22Rv1 (cell line): ENCODE measurements around the gene MPDZ.

Experiments used
- H3K27ac ChIP-seq: fragments of 450-650 bp; 2 replicates; pipeline ENCODE4 v1.5.1; 2017
- ZFX ChIP-seq: fragments of 450-650 bp; IDR thresholded peaks from 2 replicates; pipeline ENCODE4 v1.6.1; 2017; ENCODE audit warnings: antibody characterized with exemption, borderline replicate concordance
- TF ChIP-seq, protein P1 (sequence below): fragments of 450-650 bp; IDR thresholded peaks from 2 replicates; pipeline ENCODE4 v1.5.1; 2017; ENCODE audit warnings: mild to moderate bottlenecking

Gene MPDZ

DNA sequence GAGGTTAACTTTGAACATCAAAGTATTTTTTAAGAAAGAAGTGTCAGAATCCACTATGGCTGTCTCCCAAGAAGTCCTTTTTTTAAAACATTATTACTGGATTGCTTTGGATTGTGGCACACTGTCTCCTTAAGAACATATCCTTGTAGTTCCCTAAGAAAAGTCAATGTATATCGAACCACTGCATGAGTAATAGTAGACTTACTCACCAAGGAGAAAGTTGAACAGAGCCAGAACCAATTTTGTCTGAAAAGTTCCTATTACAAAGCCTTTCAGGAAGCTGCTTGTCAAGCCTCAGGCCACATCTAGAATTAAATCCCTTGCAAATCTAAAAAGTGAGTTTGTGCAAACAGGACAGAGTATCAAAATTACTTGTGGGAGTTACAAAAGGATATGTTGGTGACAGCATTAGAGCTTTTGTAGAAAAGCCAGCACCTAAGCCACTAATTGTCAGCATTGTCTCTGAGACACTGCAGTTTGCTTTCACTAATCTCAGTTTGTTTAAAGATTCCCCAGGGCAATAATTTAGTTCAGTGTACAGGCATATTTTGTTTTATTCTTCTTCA, 195.4 kb downstream of the MPDZ start:
- H3K27ac ChIP-seq, result peak overlapping the region; percentile 46; the same call in 1 of the 2 replicates
- no peak for TF ChIP-seq ZFX
- TF ChIP-seq, protein P1, sequence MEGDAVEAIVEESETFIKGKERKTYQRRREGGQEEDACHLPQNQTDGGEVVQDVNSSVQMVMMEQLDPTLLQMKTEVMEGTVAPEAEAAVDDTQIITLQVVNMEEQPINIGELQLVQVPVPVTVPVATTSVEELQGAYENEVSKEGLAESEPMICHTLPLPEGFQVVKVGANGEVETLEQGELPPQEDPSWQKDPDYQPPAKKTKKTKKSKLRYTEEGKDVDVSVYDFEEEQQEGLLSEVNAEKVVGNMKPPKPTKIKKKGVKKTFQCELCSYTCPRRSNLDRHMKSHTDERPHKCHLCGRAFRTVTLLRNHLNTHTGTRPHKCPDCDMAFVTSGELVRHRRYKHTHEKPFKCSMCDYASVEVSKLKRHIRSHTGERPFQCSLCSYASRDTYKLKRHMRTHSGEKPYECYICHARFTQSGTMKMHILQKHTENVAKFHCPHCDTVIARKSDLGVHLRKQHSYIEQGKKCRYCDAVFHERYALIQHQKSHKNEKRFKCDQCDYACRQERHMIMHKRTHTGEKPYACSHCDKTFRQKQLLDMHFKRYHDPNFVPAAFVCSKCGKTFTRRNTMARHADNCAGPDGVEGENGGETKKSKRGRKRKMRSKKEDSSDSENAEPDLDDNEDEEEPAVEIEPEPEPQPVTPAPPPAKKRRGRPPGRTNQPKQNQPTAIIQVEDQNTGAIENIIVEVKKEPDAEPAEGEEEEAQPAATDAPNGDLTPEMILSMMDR, result no peak

DNA sequence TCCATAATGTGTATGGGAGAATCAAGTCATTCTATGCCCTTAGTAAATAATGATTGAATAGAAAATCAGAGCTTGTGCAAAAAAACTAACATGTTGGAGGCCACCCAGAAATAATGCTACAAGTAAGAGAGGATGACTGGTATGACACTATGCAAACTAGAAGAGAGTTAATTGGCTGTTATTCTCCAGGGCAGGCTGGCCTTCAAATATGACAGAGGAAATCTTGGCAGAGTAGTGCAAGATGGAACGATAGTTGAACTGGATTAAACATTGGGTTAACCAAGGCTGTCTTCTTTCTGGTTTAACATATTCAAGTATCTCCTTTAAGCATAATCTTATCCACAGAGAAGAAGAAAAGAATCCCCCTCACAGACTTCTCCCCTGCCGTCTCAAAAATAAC, 196.1 kb downstream of the MPDZ start:
- TF ChIP-seq, protein P1, result no peak
- TF ChIP-seq ZFX, result no peak
- peak overlapping the region; percentile 46 for H3K27ac ChIP-seq

DNA sequence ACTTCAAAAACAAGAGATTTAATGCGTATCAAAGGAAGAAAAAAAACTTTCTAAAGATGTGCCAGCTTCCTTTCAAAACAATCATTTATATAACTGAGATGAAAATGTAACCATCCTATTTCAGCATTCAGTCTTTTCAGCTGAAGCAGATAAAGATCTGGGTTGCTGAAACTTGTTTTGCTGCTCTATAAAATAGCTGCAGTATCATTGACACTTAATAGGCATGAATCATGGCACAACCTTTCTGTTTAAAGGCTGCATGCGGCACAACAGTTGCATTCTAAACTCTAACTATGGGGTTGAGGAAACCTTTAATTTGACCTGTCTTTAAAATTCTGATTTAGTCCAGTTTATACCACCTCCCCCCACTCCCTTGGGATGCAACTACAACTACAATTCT, 196.7 kb downstream of the MPDZ start:
- no peak for TF ChIP-seq ZFX
- TF ChIP-seq, protein P1, result no peak
- H3K27ac ChIP-seq, result peak overlapping the region; percentile 46

DNA sequence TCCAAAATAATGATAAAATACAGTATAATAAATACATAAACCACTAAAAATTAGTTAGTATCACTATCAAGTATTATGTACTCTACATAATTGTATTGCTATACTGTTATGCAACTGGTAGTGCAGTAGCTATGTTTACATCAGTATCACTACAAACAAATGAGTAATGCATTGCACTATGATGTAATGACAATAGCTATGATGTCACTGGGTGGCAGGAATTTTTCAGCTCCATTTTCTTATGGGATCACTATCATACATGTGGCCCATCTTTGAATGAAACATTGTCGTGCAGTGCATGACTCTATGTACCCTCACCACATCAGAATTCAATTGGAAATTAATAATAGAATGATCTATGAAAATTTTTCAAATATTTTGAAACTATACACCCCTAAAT, 201.3 kb downstream of the MPDZ start:
- no peak for TF ChIP-seq ZFX
- TF ChIP-seq, protein P1, result no peak
- H3K27ac ChIP-seq, result no peak overlapping the region

DNA sequence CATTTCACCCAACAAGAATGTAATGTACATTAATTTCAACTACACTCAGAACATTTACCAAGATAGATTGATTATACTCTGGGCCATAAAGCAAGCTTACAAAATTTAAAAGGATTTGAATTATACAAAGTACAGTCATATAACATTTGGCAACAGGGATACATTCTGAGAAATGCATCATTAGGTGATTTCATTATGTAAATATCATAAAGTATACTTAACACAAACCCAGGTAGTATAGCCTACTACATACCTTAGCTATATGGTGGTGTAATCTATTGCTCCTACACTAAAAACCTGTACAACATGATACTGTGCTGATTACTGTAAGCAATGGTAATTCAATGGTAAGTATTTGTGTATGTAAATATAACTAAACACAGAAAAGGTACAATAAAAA, 202.9 kb downstream of the MPDZ start:
- no peak for TF ChIP-seq ZFX
- TF ChIP-seq, protein P1, result no peak
- no peak overlapping the region for H3K27ac ChIP-seq

DNA sequence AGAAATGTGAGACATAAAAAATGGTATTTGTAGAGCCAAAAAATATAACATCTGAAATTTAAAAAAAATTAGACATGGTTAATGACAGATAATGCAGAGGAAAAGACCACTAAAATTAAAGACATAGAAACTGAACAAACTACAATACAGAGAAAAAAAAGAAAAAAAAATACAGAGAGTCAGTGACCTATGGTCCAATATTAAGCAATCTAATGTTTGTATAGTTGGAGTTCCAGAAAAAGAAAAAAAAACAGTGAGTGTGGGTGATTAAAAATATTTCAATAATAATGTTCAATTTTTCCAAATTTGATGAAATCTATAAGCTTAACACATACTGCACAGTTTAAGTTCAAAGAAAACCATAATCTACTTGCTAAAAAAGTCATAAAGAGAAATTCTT, 207.6 kb downstream of the MPDZ start:
- TF ChIP-seq, protein P1, result no peak
- TF ChIP-seq ZFX, result no peak
- no peak overlapping the region for H3K27ac ChIP-seq

DNA sequence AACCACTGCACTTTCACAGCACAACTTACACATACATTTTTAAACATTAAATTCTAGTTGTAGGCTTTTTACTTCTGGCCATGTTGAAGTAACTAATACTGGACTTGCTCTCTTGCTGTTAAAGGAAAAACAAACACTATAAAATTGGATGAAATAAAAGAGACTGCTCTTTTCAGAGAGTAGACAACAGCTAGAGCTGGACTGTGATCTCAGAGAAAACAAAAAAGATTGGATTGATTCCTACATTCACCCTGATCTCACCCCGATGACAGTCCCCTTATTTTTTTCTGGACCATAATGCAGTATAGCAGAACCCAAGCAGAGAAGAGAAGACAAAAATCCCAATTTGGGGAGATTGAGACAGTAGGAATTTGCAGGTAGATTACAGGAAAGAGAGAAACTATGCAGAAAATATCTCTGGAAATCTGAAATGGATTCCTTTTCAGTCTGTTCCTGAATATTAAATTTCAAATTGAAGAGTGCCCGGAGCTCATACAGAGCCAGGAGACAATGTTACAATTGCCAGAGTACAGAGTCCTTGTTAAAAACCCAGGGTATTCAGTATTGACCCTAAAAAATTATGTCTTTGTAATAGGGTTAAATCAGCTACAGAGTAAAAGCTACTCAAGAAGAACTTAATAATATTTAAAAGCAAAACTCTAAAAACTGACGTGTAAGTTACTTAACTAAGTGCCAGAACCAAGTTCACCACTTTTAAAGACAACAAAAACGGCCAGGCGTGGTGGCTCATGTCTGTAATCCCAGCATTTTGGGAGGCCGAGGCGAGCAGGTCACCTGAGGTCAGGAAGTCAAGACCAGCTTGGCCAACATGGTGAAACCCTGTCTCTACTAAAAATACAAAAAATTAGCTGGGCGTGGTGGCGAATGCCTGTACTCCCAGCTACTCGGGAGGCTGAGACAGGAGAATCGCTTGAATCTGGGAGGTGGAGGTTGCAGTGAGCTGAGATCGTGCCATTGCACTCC, 208.6 kb downstream of the MPDZ start:
- no peak overlapping the region for H3K27ac ChIP-seq
- TF ChIP-seq, protein P1, result no peak
- TF ChIP-seq ZFX, result no peak
